Measurements from ENCODE around the gene ARHGEF28. TPM values are rescaled to one million over a fixed set of nuclear protein-coding genes. Genes with fewer than 3 reads are reported as not detected.

The ARHGEF28 gene
- total RNA-seq, 3 donors from 2014 or later (not counting 1 experiment from before 2014, with no cell fraction given): 2.3 to 7.1 (median 5.8) TPM

DNA sequence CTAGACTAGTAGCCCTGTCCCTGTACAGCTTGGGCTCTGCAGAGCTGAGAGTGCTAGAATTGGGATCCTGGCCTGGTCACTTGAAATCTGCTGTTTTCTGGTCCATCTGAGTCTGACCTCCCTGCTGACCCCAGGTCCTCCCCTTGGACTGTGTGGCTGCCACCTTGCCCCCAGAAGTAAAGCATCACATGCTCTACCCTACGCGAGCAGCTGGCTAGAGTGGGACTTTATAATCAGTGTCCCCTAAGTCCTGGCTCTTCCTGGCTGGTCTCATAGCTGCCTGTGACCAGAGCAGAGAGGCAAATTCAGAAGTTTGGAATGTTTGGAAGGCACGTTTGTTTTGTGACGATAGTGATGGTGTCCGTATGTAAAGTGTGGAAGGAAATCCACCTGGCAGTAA lies 81.0 kb downstream of the ARHGEF28 start:
- Mint-ChIP-seq H3K27me3 (ENCODE audit: low read depth in 2 of 2) (no peaks in the 10 kb centered on the region), H3K27ac (no peak overlapping the region), H3K9me3 (no peaks in the 10 kb centered on the region), H3K4me3 (no peak overlapping the region), H3K36me3 (peaks cover 10% of the 10 kb centered on the region), H3K4me1 (peaks cover 0 to 4% of the 10 kb centered on the region in 2 donors)
- H3K4me3 ChIP-seq (ENCODE audit: low read length): no peak overlapping the region
- intact Hi-C loops (cut with micrococcal nuclease): no loop called here
- no peaks in the 10 kb centered on the region for H3K36me3 ChIP-seq (ENCODE audit: control insufficient read depth, insufficient read depth, low read length)
- H3K27me3 ChIP-seq (ENCODE audit: control insufficient read depth, insufficient read depth, low read length): no peaks in the 10 kb centered on the region
- no peak for TF ChIP-seq CTCF (IDR thresholded peaks at IDR 0.05)
- no peaks in the 10 kb centered on the region for H3K4me1 ChIP-seq (ENCODE audit: control insufficient read depth, insufficient read depth, low read length)
- H3K9me3 ChIP-seq (ENCODE audit: control insufficient read depth, insufficient read depth, low read length): no peaks in the 10 kb centered on the region
- 97% methylated on average over 5 of the region's 5 CpGs for WGBS (ENCODE audit: insufficient coverage)
- DNase-seq: no peak
- no peak for ATAC-seq
- H3K27ac ChIP-seq (ENCODE audit: low read length): no peak overlapping the region

DNA sequence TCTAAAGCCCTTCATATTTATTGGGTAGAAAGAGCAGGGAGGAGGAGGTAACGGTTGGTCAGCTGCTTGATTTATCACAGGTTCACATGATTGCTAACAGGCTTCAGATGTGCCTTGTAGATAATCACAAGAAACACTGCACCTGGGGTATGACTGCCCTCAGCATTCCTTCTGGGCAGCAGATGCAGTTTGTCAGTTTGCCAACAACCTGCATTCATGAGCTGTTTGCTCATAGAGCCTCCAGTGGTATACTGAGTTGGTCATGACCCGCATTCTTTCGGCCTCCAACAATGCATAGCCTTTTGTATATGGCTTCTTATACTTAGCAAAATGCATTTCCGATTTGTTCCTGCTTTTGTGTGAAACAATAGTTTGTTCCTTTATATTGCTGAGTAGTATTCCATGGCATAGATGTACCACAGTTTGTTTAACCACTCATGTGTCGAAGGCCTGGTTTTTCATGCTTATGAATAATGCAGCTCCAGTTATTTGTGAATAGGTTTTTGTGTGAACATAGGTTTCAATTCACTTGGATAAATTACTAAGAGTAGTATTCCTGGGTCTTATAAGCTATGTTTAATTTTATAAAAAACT lies 83.6 kb downstream of the ARHGEF28 start:
- no peak overlapping the region for H3K4me3 Mint-ChIP-seq
- WGBS (ENCODE audit: insufficient coverage): 97% methylated on average over 5 of the region's 5 CpGs
- H3K27me3 Mint-ChIP-seq (ENCODE audit: low read depth in 2 of 2): peaks cover 0 to 3% of the 10 kb centered on the region in 2 donors
- no peak overlapping the region for H3K27ac Mint-ChIP-seq
- no peak for ATAC-seq
- Histone ChIP-seq H3K36me3 (ENCODE audit: control insufficient read depth, insufficient read depth, low read length) (no peaks in the 10 kb centered on the region), H3K27me3 (ENCODE audit: control insufficient read depth, insufficient read depth, low read length) (no peaks in the 10 kb centered on the region), H3K4me3 (ENCODE audit: low read length) (no peak overlapping the region), H3K9me3 (ENCODE audit: control insufficient read depth, insufficient read depth, low read length) (no peaks in the 10 kb centered on the region), H3K4me1 (ENCODE audit: control insufficient read depth, insufficient read depth, low read length) (no peaks in the 10 kb centered on the region), H3K27ac (ENCODE audit: low read length) (no peak overlapping the region)
- intact Hi-C loops (cut with micrococcal nuclease): no loop called here
- no peak for TF ChIP-seq CTCF (IDR thresholded peaks at IDR 0.05)
- peaks cover under 1 to 4% of the 10 kb centered on the region in 2 donors for H3K4me1 Mint-ChIP-seq
- H3K36me3 Mint-ChIP-seq: peaks cover 10% of the 10 kb centered on the region
- no peaks in the 10 kb centered on the region for H3K9me3 Mint-ChIP-seq
- no peak for DNase-seq

GRCh38 chr5:73716284-73716808 lies 90.3 kb downstream of the ARHGEF28 start:
- H3K9me3 Mint-ChIP-seq: no peaks in the 10 kb centered on the region
- DNase-seq (no peak), ATAC-seq (peak in 1 of 3 donors; percentile 42)
- Histone ChIP-seq H3K9me3 (ENCODE audit: control insufficient read depth, insufficient read depth, low read length) (no peaks in the 10 kb centered on the region), H3K4me3 (ENCODE audit: low read length) (no peak overlapping the region), H3K36me3 (ENCODE audit: control insufficient read depth, insufficient read depth, low read length) (no peaks in the 10 kb centered on the region), H3K27me3 (ENCODE audit: control insufficient read depth, insufficient read depth, low read length) (no peaks in the 10 kb centered on the region), H3K27ac (ENCODE audit: low read length) (no peak overlapping the region), H3K4me1 (ENCODE audit: control insufficient read depth, insufficient read depth, low read length) (no peaks in the 10 kb centered on the region)
- H3K4me1 Mint-ChIP-seq: peaks cover 0 to 9% of the 10 kb centered on the region in 2 donors
- peaks cover 6 to 10% of the 10 kb centered on the region in 2 donors for H3K27me3 Mint-ChIP-seq (ENCODE audit: low read depth in 2 of 2)
- WGBS (ENCODE audit: insufficient coverage): 25% methylated on average over 1 of the region's 3 CpGs
- intact Hi-C loops (cut with micrococcal nuclease): no loop called here
- no peak for TF ChIP-seq CTCF (IDR thresholded peaks at IDR 0.05)
- no peak overlapping the region for H3K4me3 Mint-ChIP-seq
- H3K27ac Mint-ChIP-seq: no peak overlapping the region
- H3K36me3 Mint-ChIP-seq: no peaks in the 10 kb centered on the region

- Mint-ChIP-seq H3K27ac (no peak overlapping the region), H3K9me3 (no peaks in the 10 kb centered on the region), H3K36me3 (no peaks in the 10 kb centered on the region), H3K27me3 (ENCODE audit: low read depth in 2 of 2) (peaks cover 6 to 10% of the 10 kb centered on the region in 2 donors), H3K4me3 (no peak overlapping the region), H3K4me1 (peaks cover 0 to 9% of the 10 kb centered on the region in 2 donors)
- TF ChIP-seq CTCF (IDR thresholded peaks at IDR 0.05): no peak
- Histone ChIP-seq H3K27ac (ENCODE audit: low read length) (no peak overlapping the region), H3K36me3 (ENCODE audit: control insufficient read depth, insufficient read depth, low read length) (no peaks in the 10 kb centered on the region), H3K4me1 (ENCODE audit: control insufficient read depth, insufficient read depth, low read length) (no peaks in the 10 kb centered on the region), H3K4me3 (ENCODE audit: low read length) (no peak overlapping the region), H3K9me3 (ENCODE audit: control insufficient read depth, insufficient read depth, low read length) (no peaks in the 10 kb centered on the region), H3K27me3 (ENCODE audit: control insufficient read depth, insufficient read depth, low read length) (no peaks in the 10 kb centered on the region)
- intact Hi-C loops (cut with micrococcal nuclease): no loop called here
- WGBS (ENCODE audit: insufficient coverage): 91% methylated on average over 3 of the region's 3 CpGs
- DNase-seq (no peak), ATAC-seq (no peak)
Observed at GRCh38 chr5:73718762-73719161, 92.8 kb downstream of the ARHGEF28 start.
